H1 (cell line): ENCODE data around the gene BASP1. TPM values are rescaled to one million over a fixed set of nuclear protein-coding genes. Genes with fewer than 3 reads are reported as not detected.

ENCODE experiments used
- CBX8 ChIP-seq: fragments of 300-800, 300-1000 bp; sonication (generic); IDR thresholded peaks from 2 replicates; pipeline ENCODE4 v1.7.1; 2016; ENCODE audit warnings: low read depth, low read length, borderline replicate concordance
- CHD7 ChIP-seq: fragments of 300-600 bp; sonication (generic); IDR thresholded peaks from 2 replicates; pipeline ENCODE4 v1.7.1; 2012; ENCODE audit warnings: low read length, moderate library complexity, mild to moderate bottlenecking, inconsistent platforms; ENCODE audit not compliant: insufficient replicate concordance
- GTF2F1 ChIP-seq: IDR thresholded peaks from 2 replicates; pipeline ENCODE4 v1.6.1; 2012; ENCODE audit warnings: low read depth, low read length, improper control_type of control experiment, borderline replicate concordance
- NRF1 ChIP-seq: IDR thresholded peaks from 2 replicates; pipeline ENCODE4 v1.6.1; 2011; ENCODE audit warnings: mild to moderate bottlenecking, low read depth, low read length, improper control_type of control experiment
- SIRT6 ChIP-seq: IDR thresholded peaks from one replicate; pipeline ENCODE4 v1.7.1; 2012; ENCODE audit warnings: low read length, inconsistent platforms
- polyA plus RNA-seq, 7 experiments: library from polyadenylated mRNA; depleted of rRNA in 3 of 7; stranded (reverse) in 5 of 7; unstranded in 2 of 7; fragments of >200 nt in 5 of 7; fragments of 200-250 nt in 2 of 7; gene quantifications; 1 replicate in 5 of 7; 2 replicates in 1 of 7; 4 replicates in 1 of 7; pipeline versions ENCODE4 v1.2.1 to v1.2.3, GENCODE V29; 2011 to 2013; ENCODE audit warnings: missing spikeins in 2 of 7, mixed read lengths in 2 of 7
- total RNA-seq: library from RNA; stranded (reverse); fragmentation: NEBNext Ultra II Directional; extraction: Animal tissue kit (Norgen Biotek cat#: 25700); gene quantifications from 2 replicates; pipeline ENCODE4 v1.2.1, GENCODE V29; 2021

BASP1 gene
- total and polyA plus RNA-seq, 2 of the 8 experiments (the other 6 are each of a cell fraction or from before 2014, with no cell fraction given): 95.2 to 104 TPM

DNA sequence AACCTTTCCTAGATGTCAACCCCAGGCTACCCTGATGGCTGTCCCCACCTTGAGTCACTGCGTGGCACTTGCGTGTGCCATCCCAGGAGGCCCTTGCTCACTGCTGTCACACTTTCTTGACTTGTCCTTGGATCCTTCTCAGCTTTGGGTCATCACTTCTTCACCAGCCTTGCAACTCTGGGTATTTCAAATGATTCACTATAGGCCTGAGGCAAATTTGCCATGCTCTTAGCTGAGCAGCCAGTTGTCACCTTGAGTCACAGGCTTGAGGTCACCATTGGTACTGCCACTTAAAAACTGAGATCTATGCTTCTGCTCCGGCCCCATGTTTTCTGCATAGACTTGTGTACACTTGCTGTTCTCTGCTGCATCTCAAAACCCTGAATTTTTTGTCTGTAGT is 84.7 kb downstream of the BASP1 start (continued):
- TF ChIP-seq CHD7: no peak
- TF ChIP-seq SIRT6: no peak
- no peak for TF ChIP-seq CBX8
- no peak for TF ChIP-seq GTF2F1
- TF ChIP-seq NRF1: no peak
- TF ChIP-seq, all 59 proteins: peak for 0
